ENCODE data around the gene HOXB3.

DNA sequence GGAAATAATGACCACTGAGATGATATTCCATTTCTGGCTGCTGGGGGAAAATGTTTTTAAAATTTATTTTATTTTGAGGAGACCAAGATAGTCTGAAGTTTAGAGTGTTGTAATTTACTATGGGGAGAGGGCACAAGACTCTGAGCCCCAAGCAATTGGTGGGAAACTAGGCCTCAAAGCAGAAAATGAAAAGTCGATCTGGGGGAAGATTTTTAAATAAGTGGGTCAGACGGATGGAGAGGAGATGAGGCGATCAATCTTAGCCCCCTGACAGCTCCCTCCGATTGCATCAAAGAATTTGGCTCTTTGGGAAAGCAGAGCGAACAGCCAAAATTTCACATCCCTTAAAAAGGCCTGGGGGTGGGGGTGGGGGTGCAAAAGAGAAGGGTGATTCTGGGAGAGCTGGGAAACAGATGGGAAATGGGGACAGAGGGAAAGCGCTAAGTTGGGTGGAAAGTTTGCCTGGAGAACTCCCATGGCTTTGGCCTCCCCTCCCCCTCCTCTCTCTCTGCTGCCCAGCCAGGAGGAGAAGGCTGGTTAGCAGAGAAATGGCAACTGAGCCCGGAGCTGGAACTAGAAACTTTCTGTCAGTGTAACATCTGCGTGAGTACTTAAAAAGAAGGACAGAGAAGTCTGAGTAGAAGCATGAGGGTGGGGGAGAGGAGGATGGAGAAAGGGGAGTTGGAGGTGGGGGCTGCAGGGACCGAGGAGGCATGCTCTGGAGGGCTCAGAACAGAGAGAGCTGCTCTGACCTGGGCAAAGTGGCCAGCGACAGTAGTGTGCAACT is 43.7 kb downstream of the HOXB3 start:
- TF ChIP-seq POLR2A (IDR thresholded peaks at IDR 0.05; ENCODE audit: low read depth), result no peak
- no peak for TF ChIP-seq CTCF (IDR thresholded peaks at IDR 0.05)
